MM.1S (cell line): ENCODE measurements around the gene PIK3R6.

Experiments used
- EZH2 ChIP-seq: fragments of 300-600 bp; sonication (generic); optimal IDR thresholded peaks from 2 replicates; pipeline ENCODE3; 2017; ENCODE audit warnings: low read depth, mild to moderate bottlenecking, antibody characterized with exemption, low read length, mixed read lengths
- EZH2phosphoT487 ChIP-seq: fragments of 300-600 bp; sonication (generic); IDR thresholded peaks from 2 replicates; pipeline ENCODE4 v1.6.1; 2018; ENCODE audit warnings: antibody characterized with exemption, low read length
- TF ChIP-seq, protein P1 (sequence below): fragments of 300-600 bp; sonication (generic); IDR thresholded peaks from 2 replicates; pipeline ENCODE4 v1.5.1; 2016; ENCODE audit warnings: antibody characterized with exemption, low read length, mixed read lengths

DNA sequence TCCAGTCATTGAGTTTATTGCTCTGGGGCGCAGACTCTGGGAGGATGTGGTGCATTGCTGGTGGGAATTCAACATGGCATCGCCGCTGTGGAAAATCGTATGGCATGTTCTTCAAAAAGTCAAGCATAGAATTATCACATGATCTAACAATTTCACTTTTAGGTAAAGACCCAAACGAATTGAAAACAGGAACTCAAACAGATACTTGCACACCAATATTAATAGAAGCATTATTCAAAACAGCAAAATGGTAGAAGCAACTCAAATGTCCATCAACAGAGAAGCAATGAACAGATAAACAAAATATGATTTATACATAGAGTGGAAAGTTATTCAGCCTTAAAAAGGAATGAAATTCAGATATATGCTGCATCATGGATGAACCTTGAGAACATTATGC lies 15.9 kb downstream of the PIK3R6 start:
- TF ChIP-seq, protein P1, sequence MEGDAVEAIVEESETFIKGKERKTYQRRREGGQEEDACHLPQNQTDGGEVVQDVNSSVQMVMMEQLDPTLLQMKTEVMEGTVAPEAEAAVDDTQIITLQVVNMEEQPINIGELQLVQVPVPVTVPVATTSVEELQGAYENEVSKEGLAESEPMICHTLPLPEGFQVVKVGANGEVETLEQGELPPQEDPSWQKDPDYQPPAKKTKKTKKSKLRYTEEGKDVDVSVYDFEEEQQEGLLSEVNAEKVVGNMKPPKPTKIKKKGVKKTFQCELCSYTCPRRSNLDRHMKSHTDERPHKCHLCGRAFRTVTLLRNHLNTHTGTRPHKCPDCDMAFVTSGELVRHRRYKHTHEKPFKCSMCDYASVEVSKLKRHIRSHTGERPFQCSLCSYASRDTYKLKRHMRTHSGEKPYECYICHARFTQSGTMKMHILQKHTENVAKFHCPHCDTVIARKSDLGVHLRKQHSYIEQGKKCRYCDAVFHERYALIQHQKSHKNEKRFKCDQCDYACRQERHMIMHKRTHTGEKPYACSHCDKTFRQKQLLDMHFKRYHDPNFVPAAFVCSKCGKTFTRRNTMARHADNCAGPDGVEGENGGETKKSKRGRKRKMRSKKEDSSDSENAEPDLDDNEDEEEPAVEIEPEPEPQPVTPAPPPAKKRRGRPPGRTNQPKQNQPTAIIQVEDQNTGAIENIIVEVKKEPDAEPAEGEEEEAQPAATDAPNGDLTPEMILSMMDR = no peak
- no peak for TF ChIP-seq EZH2
- TF ChIP-seq EZH2phosphoT487 = no peak
